SK-N-SH (cell line): Measurements from ENCODE around the gene KPTN.

Experiments used
- FOXJ3 ChIP-seq: sonication (generic); formaldehyde crosslinking; IDR thresholded peaks from 2 replicates; pipeline ENCODE4 v1.5.1; 2020; ENCODE audit warnings: mild to moderate bottlenecking, missing genetic modification reagents
- GABPA ChIP-seq: IDR thresholded peaks from 2 replicates; pipeline ENCODE4 v1.4.0; 2012; ENCODE audit warnings: low read depth, mild to moderate bottlenecking
- MAX ChIP-seq: IDR thresholded peaks from 2 replicates; pipeline ENCODE4 v1.4.0; 2012; ENCODE audit warnings: low read depth
- SIN3A ChIP-seq: IDR thresholded peaks from 2 replicates; pipeline ENCODE4 v1.6.1; 2012; ENCODE audit warnings: low read depth, mild to moderate bottlenecking, low read length, moderate library complexity, borderline replicate concordance
- TF ChIP-seq, protein P1 (sequence below): fragments of 200-600 bp; sonication (generic); IDR thresholded peaks from 2 replicates; pipeline ENCODE4 v1.6.1; 2017; ENCODE audit warnings: antibody characterized with exemption, mild to moderate bottlenecking, moderate library complexity

DNA sequence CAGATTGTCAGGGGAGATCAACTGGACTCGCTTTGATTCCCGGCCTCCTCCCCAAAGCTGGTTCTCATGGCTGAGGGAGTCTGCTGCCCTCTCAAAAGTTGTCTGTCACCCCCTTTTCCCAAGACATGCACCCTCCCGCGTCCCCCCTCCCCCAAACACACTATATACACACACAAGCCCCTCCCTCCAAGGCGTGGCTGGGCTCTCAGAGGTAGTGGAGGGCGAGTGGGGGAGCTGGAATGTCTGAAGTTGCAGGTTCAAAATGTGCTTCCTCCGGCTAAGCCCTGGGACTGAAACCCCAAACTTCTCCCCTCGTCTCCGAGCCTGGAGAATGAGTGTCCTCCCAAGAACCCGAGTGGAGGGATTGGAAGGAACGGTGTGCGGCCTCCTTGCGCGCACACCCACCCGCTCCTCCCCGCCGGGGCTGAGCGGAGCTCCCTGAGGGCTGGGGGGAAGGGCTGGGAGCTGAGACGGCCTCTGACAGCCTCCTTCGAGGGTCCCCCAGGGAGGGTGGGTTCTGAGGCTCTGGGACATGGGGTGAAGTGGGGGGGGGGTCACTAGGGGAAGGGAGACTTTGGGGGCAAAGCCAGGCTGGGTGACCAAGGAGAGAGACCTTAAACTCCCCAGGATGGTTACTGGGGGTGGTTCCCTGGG lies 54.8 kb downstream of the KPTN start:
- TF ChIP-seq, protein P1, sequence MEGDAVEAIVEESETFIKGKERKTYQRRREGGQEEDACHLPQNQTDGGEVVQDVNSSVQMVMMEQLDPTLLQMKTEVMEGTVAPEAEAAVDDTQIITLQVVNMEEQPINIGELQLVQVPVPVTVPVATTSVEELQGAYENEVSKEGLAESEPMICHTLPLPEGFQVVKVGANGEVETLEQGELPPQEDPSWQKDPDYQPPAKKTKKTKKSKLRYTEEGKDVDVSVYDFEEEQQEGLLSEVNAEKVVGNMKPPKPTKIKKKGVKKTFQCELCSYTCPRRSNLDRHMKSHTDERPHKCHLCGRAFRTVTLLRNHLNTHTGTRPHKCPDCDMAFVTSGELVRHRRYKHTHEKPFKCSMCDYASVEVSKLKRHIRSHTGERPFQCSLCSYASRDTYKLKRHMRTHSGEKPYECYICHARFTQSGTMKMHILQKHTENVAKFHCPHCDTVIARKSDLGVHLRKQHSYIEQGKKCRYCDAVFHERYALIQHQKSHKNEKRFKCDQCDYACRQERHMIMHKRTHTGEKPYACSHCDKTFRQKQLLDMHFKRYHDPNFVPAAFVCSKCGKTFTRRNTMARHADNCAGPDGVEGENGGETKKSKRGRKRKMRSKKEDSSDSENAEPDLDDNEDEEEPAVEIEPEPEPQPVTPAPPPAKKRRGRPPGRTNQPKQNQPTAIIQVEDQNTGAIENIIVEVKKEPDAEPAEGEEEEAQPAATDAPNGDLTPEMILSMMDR, result no peak
- TF ChIP-seq GABPA (no peak), MAX (no peak), FOXJ3 (CRISPR knock-in tag) (no peak), SIN3A (no peak)
